Measurements from ENCODE around the gene PNPT1.
"Not testable (repeated sequence)": the region's sequence is repeated elsewhere in the genome, so short reads cannot be mapped to it uniquely, and the experiment has no call there.

PNPT1 gene

DNA sequence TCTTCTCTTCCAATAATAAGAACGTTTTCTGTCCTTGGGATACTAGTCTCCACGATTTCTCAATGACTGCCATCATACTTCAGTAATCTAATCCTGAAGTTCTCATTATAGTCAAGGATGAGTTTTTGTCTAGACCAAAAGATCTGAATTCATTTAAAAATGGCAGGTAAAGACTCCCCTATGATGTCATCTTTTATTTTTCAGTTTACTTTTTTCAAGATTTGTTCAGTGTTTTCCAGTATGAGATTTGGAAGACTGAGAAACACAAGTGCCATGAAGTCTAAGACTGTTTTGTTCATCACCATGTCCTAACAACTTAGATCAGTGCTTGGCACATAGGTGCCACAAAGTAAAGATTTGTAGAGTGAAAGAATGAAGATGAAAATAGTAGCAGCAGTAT lies 40.4 kb downstream of the PNPT1 start:
- no peak for FAIRE-seq

DNA sequence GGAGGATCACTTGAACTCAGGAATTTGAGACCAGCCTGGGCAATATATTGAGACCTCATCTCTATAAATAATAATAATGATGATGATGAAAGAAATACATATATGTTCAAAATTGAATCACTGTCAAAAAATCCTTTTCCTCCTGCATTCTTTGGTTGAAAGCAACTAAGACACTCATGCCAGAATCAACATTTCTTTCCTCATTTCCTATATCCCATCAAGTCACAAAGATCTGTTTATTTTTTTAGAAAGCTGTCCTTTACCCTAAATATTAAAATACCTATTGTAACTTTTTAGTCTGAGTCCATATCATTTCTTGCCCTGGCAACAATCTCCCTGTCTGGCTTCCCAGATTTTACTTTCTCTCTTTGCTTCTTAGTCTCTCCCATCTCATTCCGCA lies 44.4 kb downstream of the PNPT1 start:
- no peak for FAIRE-seq

DNA sequence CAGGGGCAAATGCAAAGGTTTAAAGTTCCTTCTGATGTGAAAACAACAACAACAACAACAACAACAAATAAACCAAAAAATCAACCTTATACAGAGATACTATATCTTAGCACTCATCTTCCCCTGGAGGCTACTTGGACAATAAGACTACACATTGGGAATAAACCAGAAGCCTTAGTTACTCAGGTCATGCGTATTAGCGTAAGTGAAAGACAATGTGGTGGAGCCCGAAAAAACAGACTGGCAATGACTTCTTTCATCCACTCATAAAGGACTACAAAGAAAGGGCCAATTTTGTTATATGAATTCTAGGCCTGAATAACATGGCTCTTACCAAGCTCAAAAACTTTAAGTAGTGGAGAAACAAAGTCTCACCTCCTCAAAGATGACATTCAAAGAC lies 56.8 kb downstream of the PNPT1 start:
- FAIRE-seq, result no peak

DNA sequence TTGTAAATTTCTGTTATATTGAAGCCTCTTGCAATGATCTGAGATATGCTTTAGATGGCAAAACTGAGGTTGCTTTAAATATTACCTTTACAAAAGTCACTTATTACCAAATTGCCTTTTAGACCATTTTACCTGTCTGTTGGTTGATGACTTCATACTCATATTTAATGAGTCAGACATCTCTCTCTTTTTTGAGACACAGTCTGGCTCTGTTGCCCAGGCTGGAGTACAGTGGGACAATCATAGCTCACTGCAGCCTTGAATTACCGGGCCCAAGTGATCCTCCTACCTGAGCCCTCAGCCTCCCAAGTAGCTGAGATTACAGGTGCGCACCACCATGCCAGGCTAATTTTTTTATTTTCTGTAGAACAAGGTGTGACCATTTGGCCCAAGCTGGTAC lies 64.7 kb downstream of the PNPT1 start:
- FAIRE-seq, result no peak

DNA sequence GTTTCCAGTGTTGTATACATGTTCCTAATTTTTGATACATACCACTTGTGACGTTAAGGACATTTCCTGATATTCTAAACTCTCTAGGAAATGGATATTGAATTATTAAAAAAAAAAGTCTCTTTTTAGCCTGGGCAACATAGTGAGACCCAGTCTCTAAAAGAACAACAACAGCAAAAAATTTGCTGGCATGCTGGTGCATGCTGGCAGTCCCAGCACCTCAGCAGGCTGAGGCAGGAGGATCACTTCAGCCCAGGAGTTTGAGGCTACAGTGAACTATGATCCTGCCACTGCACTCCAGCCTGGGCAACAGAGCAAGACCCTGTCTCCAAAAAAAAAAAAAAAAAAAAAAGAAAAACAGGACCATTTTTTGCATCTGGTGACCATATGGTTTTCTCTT lies 65.7 kb downstream of the PNPT1 start:
- no peak for FAIRE-seq

DNA sequence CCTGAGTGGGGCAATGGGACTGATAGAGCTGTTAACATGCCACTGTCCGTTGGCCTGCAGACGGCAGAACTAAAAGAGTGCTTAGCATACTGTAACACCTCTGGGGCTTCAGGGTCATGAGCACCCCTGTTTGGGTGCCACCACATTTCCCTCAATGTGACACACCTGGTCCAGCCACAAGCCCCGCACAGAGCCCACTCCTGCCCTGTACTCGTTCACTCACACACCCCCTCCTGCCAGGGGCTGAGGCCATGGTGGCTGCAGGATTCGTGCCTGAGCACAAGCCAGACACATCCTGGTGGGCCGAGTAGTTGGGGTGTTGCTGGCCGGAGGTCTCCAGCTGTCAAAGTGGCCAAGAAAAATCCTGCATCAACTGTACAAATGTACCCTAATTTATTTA lies 71.8 kb downstream of the PNPT1 start:
- no peak for FAIRE-seq

DNA sequence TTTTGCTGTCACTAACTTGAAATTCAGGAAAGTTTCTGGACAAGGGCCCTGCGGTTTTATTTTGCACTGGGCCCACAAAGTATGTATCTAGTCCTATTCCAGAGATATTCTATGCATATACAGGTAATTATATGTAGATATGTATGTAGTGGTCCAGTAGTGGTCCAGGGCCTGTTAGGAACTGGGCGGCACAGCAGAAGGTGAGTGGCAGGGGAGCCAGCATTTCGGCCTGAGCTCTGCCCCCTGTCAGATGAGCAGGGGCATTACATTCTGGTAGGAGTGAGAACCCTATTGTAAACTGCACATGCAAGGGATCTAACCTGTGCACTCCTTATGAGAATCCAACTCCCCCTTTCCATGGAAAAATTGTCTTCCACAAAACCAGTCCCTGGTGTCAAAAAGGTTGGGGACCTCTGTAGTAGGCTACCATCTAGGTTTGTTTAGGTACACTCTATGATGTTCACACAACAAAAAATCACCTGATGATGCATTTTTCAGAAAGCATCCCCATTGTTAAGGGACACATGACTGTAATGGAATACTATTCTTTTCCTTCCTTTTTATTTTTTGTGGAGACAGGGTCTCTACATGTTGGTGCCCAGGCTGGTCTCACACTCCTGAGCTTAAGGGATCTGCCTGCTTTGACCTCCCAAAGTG lies 73.4 kb downstream of the PNPT1 start:
- no peak for FAIRE-seq

DNA sequence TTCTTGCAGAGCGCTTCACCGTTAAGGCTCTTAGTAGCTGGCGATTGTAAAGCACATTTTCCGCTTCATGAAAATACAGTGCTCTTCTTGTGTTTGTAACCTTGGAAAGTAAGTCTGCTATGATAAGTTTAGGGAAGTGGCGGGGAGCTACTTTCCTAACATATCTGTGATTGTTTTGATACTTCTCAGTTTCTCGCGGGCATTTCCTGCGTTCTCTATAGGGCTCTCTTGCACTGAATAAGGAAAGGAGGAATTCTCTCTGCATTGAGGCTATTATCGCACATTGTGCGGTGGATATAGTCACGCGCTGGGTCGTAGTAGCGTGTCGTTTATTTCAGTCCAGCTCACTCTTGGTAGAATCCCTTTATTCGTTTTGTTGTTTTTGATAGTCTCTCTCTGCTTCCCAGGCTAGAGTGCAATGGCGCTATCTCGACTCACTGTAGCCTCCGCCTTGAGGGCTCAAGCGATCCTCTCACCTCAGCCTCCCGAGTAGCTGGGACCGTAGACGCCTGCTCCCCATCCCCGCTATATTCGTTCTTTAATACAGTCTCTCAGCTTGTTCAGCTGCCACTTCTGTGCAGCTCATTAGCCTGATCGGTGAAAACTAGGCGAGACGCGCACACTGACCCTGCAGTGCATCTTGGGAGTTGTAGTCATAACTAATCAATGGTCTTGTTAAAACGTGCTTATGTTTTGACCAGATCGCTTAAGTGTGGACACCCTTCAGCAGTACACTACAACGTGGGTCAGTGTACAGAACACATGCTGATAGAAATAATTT lies 75.2 kb downstream of the PNPT1 start:
- FAIRE-seq, result no peak

DNA sequence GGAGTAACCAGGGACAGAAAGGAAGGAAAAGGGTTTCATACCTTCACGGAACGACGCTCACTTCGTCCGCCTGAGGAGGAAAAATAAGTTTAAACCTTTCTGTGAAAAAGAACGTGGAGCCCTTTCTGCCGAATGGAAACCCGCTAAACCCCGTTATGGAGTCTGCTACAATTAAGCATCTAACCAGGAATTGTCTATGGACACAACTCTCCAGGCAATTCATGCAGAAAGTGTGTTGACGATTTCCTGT lies 75.7 kb downstream of the PNPT1 start:
- no peak for FAIRE-seq

DNA sequence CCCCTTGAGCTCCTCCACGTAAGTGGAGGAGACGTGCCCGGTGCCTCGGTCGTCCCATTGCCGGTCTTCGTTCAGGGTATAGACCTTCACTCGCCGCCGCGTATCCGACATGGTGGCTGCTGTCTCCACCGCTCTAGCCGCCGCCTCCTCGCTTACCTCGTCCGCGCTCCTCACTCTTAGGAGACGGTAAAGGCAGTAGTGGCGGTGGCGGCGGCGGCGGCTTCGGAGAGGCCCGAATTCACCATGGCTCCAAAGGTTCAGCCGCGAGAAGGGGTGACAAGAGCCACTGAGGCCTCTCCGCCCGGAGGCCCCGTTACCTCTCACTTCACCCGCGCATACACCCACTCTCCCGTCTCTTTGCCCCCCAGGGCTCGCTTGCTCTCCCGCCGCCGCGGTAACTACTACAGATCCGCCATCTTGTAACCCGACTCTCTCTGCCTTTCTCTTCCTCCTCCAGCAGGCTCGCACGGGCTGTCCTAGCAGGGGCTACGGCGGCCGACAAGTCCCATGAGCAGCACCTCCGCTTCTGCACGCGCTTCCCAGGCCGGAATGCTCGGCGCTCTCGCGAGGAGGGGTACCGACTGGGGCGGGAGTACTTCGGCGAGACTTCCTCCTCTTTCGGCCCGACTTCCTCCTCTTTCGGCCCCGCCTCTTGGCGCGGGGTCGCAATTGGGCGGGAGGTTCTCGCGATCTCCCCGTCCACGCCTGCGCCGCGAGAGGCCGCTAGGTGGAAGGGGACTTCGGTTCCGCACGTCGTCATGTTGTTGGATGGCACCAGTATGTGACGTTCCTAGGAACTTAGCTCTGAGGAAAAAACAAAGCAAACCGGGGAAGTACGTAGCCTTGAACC lies 76.2 kb downstream of the PNPT1 start, which contains the start of gene PPP4R3B:
Gene PPP4R3B (minus strand): TSS at position 448 of the 850 bp plus-strand sequence. CDS start 337 bp downstream, at position 111.
- peak; percentile 98 for FAIRE-seq

DNA sequence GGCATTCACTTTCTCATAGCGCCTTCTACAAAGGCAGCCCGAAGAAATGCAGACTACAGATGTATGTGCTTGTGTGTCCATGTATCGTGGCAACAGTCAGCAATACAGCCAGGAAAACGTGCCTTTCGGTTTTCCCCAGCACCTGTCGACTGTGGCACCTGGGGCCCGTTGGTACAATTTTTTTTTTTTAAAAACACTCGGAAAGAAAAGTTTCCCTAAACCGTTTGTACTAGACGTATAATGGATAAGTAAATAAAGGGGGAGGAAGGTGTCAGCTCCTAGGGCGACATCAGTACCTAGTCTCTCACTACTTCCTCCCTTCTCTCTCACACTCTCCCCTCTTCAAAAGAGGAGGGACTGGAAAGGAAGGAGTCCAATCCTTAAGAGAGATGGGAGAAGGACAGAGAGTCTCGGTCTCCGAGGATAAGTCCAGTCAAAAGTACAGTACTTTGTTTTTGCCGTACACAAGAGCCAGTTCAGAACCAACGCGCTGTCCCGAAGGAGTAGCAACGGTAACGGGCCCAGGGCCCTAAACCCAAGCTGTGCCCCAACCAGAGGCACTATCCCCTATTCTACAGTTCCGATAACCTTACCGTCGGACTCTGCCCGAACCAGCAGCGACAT lies 77.0 kb downstream of the PNPT1 start:
- no peak for FAIRE-seq

DNA sequence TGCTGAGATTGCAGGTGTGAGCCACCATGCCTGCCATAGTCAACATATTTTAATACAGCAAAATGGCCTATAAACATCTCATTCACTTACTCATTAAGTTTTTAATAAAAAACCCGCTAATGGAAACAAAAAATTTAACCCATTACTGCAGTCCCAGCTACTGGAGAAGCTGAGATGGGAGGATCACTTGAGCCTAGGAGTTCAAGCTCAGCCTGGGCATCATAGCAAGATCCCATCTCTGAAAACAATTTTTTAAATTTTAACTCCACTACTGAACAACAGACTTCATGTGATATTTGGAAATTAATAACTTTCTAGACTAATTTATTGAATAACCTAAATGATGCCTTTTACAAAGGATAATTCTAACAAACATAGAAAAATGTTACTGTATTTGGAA lies 81.6 kb downstream of the PNPT1 start:
- FAIRE-seq, result no peak

DNA sequence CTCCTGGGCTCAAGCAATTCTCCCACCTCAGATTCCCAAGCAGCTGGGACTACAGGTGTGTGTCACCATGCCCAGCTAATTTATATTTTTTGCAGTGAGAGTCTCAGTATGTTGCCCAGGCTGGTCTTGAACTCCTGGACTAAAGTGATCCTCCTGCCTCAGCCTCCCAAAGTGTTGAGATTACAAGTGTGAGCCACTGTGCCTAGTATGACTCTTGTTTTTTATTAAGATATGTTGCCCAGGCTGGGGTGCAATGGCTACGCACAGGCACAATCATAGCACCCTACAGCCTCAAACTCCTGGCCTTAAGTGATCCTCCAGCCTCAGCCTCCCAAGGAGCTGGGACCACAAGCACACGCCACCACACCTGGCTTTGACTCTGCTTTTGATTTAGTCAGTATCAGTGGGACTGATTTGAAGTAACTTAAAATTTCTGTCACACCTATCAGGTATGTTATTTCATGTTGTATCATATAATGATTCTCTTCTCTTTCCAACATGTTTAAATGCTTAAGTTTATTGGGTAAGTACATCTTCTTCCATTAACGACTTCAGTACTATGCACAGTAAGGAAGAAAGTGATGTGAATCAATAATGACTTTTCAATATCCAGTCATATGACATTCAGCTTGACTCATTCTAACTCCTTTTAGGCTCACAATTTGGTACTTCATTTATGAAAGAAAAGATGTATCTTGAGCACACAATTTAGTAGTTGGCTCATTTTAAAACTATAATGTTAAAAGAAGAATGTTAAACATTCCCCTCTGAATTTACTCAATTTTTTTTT lies 82.5 kb downstream of the PNPT1 start:
- no peak for FAIRE-seq

DNA sequence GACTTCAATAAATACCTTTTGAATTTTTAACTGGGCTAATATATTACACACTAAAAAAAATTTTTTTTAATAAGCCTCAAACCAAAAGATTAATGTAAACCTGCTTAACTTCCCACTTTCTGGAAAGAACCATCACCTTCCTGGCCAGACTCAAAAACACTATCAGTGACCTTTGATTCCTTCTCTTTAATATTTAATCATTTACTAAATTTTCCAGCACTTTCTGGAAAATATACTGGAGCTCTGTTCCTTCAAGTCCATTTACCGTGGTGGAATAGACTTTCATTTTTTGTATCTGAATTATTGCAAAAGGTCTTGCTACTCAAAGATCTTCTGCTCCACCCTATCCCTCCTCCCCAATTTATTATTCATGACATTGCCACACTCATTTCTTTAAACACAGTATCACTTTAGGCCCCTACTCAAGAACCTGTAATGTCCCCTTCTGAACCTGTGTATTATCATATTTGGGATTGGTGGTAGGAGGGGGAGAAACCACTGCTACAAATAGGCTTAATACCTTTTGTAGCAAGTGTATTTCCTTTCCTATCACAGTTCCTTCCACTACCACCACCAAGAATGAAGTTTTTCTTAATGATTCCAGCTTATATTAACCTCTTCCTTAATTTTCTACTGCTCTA lies 83.6 kb downstream of the PNPT1 start:
- FAIRE-seq, result no peak

DNA sequence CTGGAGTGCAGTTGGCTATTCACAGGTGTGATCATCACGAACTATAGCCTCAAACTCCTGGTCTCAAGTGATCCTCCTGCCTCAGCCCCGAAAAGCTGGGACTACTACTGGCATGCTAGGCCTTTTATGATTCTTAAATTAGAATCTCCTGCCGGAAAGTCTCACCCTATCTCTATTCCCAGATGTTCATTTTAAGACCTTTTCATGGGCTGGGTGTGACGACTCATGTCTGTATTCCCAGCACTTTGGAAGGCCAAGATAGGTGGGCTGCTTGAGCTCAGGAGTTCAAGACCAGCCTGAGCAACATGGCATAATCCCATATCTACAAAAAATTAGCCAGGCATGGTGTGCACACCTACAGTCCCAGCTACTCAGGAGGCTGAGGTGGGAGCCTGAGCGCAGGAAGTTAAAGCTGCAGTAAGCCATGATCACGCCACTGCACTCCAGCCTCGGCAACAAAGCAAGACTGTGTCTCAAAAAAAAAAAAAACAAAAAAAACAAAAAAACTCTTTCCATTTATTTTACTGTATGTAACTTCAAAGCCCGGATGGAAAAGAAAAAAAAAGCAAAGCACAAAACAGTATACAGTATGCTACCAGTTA lies 84.3 kb downstream of the PNPT1 start:
- FAIRE-seq, result no peak

DNA sequence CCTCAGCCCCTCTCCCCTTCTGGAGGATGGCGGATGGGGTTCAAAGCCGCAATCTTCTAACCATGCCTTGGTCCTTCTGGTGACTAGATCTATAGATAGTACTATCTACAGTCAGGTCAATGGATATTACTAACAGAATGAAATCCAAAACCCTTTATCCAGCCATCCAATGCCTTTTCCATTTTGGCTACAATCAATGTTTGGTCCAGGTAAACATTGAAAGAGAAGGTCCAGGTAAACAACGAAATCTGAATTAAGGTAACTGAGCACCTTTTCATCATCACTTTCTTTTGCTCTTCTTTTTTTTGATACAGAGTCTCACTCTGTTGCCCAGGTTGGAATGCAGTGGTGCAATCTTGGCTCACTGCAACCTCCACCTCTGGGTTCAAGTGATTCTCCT lies 85.9 kb downstream of the PNPT1 start:
- no peak for FAIRE-seq

DNA sequence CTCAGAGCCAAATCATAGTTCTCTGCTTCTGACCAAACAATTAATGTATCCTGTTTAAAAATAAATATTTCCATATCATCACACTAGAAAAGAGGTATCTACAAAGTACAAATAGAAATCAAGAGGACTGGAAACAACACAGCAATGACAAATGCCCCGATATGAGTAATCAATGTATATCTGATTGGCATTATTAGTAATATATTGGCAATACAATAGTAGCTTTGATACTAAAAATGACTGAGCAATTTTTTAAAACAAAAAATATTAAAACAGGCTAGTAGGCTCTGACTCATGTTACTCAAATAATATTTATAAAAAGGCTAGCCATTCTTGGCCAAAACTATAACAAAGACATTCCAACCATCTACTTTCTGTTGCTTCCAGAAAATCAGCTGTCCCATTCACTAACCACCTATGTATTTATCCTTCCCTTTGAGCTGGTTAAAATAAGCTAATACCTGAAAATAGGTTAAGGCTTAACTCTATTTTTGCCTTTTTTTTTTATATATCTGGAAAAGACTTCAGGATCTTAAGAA lies 89.5 kb downstream of the PNPT1 start:
- no peak for FAIRE-seq

DNA sequence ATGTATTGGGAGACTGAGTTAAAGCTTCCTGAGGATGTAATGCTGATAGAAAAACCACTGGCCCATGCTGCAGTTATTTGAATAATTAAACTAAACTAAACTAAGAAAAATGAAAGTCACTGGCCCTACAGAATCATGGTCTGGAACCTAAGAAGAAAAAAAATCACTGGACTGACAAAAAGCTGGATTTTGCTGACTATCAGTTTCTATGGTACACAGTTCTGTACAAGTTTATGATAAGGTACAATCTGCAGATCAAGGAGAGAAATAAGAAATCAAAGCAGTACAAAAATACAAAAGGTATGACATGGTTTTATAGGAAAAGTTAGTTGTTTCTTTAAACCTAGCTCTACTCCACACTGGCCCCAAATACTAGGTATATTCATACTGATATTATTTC lies 91.8 kb downstream of the PNPT1 start:
- FAIRE-seq, result no peak

DNA sequence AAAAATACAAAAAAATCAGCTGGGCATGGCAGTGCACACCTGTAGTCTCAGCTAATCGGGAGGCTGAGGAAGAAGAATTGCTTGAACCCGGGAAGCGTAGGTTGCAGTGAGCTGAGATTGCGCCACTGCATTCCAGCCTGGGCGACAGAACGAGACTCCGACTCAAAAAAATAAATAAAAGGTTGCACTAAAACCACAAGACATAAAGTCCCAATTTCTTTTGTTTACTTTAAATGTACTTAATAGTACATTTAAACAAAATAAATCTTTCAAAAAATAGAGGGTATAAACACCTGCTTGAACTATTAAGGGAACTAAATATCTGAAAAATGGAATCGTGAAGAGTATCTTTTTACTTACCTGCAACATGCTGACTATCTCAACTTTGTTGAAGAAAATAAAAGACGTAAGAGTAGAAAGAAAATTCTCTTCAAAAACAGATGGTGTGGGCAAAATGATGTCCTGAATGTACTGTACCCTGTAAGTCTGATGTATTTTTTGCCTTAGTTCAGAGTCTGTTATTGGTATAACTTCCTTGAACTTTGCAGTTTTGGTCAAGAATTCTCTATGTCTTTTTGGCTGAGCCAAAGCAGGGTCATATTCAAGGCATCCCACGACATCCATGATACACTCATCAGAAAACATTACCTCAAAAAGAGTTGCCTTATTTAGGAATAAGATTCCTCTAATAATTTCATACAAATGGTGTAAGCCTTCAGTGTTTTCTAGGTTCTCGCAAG lies 95.4 kb downstream of the PNPT1 start:
- no peak for FAIRE-seq

DNA sequence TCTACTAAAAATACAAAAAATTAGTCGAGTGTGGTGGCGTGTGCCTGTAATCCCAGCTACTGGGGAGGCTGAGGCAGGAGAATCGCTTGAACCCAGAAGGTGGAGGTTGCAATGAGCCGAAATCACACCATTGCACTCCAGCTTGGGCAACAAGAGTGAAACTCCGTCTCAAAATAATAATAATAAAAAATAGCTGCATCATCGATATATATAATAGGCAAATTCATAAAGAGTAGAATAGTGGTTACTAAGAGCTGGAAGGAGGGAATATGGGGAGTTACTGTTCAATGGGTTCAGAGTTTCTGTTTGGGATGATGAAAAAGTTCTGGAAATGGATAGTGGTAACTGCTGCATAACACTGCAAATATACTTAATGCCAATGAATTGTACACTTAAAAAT lies 96.8 kb downstream of the PNPT1 start:
- FAIRE-seq, result not testable (repeated sequence)

DNA sequence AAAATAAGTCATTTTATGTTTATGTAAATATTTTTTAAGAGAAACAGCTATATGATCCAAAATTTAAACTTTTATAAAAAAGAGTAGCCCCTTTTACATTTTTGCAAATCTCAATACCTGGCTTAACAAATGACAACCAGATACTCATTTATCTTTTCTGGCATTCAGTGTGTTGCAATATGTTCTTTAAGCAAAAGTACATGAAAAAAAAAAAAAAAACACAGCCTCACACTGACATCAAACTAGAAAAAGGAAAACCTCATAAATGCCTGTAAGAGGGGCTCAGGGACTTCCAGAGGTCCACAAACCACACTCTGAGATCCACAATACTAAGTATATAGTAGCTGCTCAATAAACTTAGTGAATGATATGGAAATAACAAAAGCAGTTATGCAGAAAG lies 98.1 kb downstream of the PNPT1 start:
- no peak for FAIRE-seq

All from endometrium (tissue), 2 donors.